NCI-H460 (cell line): Measurements from ENCODE around the gene SPTY2D1. TPM values are rescaled to one million over a fixed set of nuclear protein-coding genes. Genes with fewer than 3 reads are reported as not detected.
"Not testable (repeated sequence)": the region's sequence is repeated elsewhere in the genome, so short reads cannot be mapped to it uniquely, and the experiment has no call there.

Source experiments
- DNase-seq: peaks from one replicate; pipeline ENCODE4 v3.0.0-alpha.2; 2016; ENCODE audit warnings: low read depth; ENCODE audit errors: extremely low read depth
- polyA plus RNA-seq: library from polyadenylated mRNA; depleted of rRNA; stranded (reverse); fragments of >200 nt; gene quantifications from 2 replicates; pipeline ENCODE4 v1.2.3, GENCODE V29; 2014; cell fraction: nucleus; rRNA removed
- total RNA-seq: library from RNA; depleted of rRNA; stranded (reverse); fragments of >200 nt; shearing (Covaris generic); gene quantifications from 2 replicates; pipeline ENCODE4 v1.2.3, GENCODE V29; 2014; rRNA removed

The SPTY2D1 gene
- 10.0 and 10.4 TPM in 2 replicates for total RNA-seq
- polyA plus RNA-seq = 3.4 and 7.9 TPM in 2 replicates

DNA sequence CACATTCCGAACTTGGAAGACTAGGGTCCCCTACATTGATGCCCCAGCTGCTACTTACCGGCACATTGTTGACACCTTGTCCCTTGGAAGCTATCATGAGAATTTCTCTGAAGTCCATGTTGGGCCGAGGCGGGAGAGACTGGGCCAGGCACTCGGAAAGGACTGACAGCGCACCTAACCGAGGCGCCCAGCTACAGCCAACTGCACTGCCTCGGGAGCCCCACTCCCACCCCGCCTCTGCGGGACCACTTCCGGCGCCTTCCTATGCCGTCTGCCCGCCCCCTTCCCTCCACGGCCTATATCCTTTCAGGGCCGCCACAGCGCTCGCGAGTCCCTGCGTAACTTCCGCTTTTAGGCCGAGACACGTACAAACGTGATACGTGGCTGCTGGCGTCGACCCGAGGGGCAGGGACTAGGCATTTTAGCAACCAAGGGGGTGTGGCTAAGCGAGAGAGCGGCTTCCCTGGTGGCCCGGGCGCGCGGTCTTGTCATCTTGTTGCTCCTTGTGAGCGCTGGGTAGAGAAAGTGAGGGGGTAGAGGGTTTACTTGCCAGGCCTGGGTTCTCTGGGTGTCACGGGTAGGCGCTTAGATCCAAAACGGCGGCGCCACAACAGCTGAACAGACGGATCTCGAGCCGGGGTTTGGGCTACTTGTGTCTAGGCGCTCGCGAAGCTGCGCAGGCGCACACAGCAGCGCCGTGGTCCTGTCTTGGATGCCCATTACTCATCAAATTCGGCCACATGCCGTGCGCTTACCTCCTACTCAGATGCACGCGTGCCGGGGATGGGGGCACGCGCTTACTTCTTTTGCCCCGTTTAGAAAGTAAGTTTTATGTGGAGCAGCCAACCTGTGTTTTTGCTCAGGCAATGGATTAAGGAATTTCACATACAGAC lies at the start of gene SPTY2D1:
Gene SPTY2D1, minus strand, starts transcription at position 203 of the 893 bp plus-strand sequence. Its CDS starts 85 bp downstream, at position 118.
- peak; percentile 97 for DNase-seq

DNA sequence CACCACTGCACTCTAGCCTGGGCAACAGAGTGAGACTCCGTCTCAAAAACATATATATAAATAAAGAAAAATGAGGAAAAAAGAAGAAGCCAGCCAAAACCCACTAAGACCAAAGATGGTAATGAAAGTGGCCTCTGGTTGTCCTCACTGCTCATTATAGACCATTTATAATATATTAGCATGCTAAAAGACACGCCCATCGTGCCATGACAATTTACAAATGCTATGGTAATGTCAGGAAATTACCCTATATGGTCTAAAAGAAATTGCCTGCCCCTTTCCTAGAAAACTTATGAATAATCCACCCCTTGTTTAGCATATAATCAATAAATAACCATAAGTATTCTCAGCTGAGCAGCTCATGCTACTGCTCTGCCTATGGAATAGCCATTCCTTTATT lies 48.3 kb upstream of the SPTY2D1 start:
- DNase-seq = no peak

- not testable (repeated sequence) for DNase-seq
Observed at GRCh38 chr11:18681949-18682348, 47.8 kb upstream of the SPTY2D1 start.

GRCh38 chr11:18677560-18677959 lies 43.4 kb upstream of the SPTY2D1 start:
- DNase-seq = no peak

GRCh38 chr11:18676803-18677202 lies 42.7 kb upstream of the SPTY2D1 start:
- no peak for DNase-seq

- not testable (repeated sequence) for DNase-seq
Observed at GRCh38 chr11:18672209-18672608, 38.1 kb upstream of the SPTY2D1 start.

GRCh38 chr11:18671246-18671645 lies 37.1 kb upstream of the SPTY2D1 start:
- DNase-seq = no peak

GRCh38 chr11:18669711-18670110 lies 35.6 kb upstream of the SPTY2D1 start:
- DNase-seq = no peak

DNA sequence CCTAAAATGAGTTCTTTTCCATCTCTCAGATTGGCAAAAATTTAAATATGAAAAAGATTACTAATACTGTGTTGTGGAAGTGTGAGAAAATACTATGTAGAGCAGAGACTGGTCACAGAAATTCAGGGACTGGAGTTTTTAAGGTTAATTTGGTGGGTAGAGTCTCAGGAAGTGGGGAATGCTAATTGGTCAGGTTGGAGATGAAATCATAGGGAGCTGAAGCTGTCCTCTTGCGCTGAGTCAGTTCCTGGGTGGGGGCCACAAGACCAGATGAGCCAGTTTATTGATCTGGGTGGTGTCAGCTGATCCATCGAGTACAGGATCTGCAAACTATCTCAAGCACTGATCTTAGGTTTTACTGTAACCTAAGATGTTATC lies 35.1 kb upstream of the SPTY2D1 start:
- DNase-seq = no peak

DNA sequence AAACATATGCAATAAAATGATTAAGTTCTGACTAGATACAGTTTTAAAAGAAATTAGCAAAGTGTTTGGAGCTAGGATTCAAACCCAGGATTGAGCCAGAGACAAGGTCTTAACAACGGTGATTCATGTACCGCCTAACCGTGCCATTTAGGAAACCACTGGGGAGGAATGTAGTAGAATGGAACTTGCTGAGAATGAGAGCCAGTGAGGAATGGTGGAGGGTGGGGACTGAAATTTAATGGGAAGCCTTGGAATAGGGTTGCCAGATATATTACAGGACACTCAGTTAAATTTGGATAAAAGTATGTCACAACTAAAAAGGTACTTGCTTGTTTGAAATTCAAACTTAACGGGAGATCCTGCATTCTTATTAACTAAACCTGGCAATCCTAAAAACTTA lies 34.0 kb upstream of the SPTY2D1 start:
- DNase-seq = no peak

GRCh38 chr11:18665353-18665872 lies 31.3 kb upstream of the SPTY2D1 start:
- DNase-seq = not testable (repeated sequence)

- no peak for DNase-seq
Observed at GRCh38 chr11:18657673-18658072, 23.5 kb upstream of the SPTY2D1 start.

- DNase-seq = peak; percentile 53
Observed at GRCh38 chr11:18650859-18651557, 16.9 kb upstream of the SPTY2D1 start.

DNA sequence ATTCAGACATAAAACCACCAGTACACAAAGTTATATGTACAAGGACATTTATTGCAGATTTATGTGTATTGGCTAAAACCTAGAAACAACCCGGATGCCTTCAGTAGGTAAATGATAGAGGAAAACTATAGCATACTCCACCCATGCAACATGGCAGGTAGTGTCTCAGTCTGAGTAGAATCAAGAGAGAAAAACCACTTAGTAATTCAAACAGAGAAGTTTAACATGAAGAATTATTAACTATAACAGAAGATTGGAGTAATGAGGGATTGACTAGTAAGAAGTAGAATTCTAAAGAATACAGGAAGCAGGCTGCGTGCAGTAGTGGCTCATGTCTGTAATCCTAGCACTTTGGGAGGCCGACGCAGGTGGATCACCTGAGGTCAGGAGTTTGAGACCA lies 16.2 kb upstream of the SPTY2D1 start:
- no peak for DNase-seq

- DNase-seq = not testable (repeated sequence)
Observed at GRCh38 chr11:18643034-18643433, 8.9 kb upstream of the SPTY2D1 start.

GRCh38 chr11:18641677-18642076 lies 7.5 kb upstream of the SPTY2D1 start:
- DNase-seq = no peak

DNA sequence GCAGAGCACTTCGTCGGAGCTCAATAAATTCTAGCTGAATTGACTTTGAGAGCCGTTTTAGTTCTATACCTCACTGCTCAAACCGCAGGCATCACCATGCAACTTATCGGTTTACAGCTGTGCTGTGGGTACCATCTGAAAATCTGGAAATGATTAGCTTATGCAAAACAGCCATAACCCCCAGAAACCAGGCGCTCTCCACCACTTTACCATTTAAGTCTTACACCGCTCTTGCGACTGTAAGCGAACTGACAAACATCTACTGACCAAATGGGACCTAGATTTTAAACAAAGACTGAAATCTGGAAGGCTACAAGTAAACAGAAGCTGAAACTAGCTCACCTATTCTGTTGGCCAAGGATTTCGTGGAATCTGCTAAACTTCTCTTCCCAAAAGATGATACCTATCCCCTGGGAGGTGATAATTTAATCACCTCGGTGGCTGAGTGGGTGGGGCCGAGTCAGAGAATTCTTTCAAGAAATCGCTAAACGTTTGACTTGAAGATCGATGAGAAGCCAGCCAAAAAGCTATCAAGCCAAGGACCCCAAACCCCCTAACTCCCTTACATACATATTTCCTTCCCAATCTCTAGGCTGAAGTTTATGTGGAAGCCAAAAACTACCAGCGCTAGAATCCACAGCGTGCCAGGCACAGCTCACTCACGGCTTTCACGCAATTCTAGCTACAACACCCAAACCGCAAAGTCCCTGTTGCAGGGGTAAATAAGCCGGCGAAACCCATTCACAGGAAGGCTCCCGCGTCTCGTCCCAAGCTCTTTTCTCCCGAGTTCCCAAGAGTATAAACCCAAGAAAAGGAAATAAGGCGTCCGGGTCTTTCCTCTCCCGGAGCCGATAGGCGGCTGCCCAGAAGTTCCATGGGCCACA lies 644 bp downstream of the SPTY2D1 start:
- no peak for DNase-seq

DNA sequence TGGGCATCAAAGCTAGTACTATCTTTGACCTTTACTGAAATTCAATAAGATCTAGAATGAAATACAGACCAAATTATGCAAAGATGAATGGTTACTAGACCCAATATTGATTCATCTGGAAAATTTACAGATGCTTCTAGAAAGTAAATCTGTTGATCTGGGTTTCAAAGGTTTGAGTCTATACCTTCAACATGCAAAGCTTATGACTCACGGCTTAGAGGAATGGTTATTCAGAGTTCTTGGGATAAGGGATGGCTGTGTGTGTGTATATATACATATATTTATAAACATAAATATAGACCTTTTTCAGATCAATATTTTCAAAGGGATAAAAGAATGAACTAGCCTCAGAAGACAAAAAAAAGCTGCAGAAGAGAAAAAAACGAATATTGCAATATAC lies 1.3 kb downstream of the SPTY2D1 start:
- DNase-seq = no peak

DNA sequence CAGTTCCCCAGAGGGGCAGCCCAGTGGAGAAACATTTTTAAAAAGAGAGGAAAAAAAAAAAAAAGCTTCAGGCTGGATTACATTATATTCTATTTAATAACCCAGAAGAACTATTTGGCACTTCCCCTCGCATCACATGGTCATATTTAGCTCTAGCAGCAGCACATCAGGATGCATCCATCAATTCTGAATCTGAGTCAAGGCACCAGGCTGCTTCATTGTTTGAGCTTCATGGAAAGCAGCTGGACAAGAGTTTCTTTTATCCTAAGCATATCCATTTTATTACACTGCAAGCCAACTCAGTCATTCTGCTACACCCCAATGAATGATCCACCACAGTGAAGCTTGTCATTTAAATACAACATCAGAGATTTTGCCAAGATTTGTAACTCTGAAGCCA lies 10.0 kb downstream of the SPTY2D1 start:
- DNase-seq = no peak

GRCh38 chr11:18623707-18624106 lies 10.4 kb downstream of the SPTY2D1 start:
- no peak for DNase-seq
